Stimulated activated CD4-positive, alpha-beta T cell treated with anti-CD3 and anti-CD28 coated beads, TNF-alpha, amount 100 ng/mL, for 48 hours (primary cell): ENCODE results near the gene SCFD2.
"Not testable (repeated sequence)": the region's sequence is repeated elsewhere in the genome, so short reads cannot be mapped to it uniquely, and the experiment has no call there.

Experiments
- DNase-seq, 3 donors: peaks; one replicate each; pipeline ENCODE4 v3.0.0-alpha.2; 2020; ENCODE audit warnings: low read depth in 3 of 3

Gene SCFD2

GRCh38 chr4:53346392-53346791, 19.5 kb downstream of the SCFD2 start:
- DNase-seq: not testable (repeated sequence)

GRCh38 chr4:53340145-53340544, 25.7 kb downstream of the SCFD2 start:
- not testable (repeated sequence) for DNase-seq

- DNase-seq: not testable (repeated sequence)
Observed at GRCh38 chr4:53334916-53335315, 30.9 kb downstream of the SCFD2 start.

- no peak for DNase-seq
Observed at GRCh38 chr4:53326535-53326934, 39.3 kb downstream of the SCFD2 start.

- DNase-seq: no peak
Observed at GRCh38 chr4:53322696-53323095, 43.2 kb downstream of the SCFD2 start.

GRCh38 chr4:53321984-53322289, 43.9 kb downstream of the SCFD2 start:
- no peak for DNase-seq

GRCh38 chr4:53321151-53321983, 44.5 kb downstream of the SCFD2 start:
- no peak for DNase-seq

GRCh38 chr4:53315300-53315699, 50.6 kb downstream of the SCFD2 start:
- no peak for DNase-seq

GRCh38 chr4:53314252-53314651, 51.6 kb downstream of the SCFD2 start:
- DNase-seq: no peak

GRCh38 chr4:53313510-53313909, 52.4 kb downstream of the SCFD2 start:
- DNase-seq: no peak

- DNase-seq: no peak
Observed at GRCh38 chr4:53309321-53310040, 56.4 kb downstream of the SCFD2 start.

- DNase-seq: no peak
Observed at GRCh38 chr4:53307819-53308780, 57.8 kb downstream of the SCFD2 start.

- DNase-seq: no peak
Observed at GRCh38 chr4:53307210-53307609, 58.7 kb downstream of the SCFD2 start.

- DNase-seq: no peak
Observed at GRCh38 chr4:53306729-53307128, 59.1 kb downstream of the SCFD2 start.

GRCh38 chr4:53292209-53292608, 73.7 kb downstream of the SCFD2 start:
- not testable (repeated sequence) for DNase-seq

- DNase-seq: no peak
Observed at GRCh38 chr4:53281438-53281837, 84.4 kb downstream of the SCFD2 start.

- no peak for DNase-seq
Observed at GRCh38 chr4:53280846-53281245, 85.0 kb downstream of the SCFD2 start.

- no peak for DNase-seq
Observed at GRCh38 chr4:53274609-53275268, 91.1 kb downstream of the SCFD2 start.

GRCh38 chr4:53273726-53274125, 92.1 kb downstream of the SCFD2 start:
- no peak for DNase-seq

- no peak for DNase-seq
Observed at GRCh38 chr4:53267026-53267425, 98.8 kb downstream of the SCFD2 start.

GRCh38 chr4:53255986-53256385, 109.9 kb downstream of the SCFD2 start:
- DNase-seq: not testable (repeated sequence)

- no peak for DNase-seq
Observed at GRCh38 chr4:53240573-53240972, 125.3 kb downstream of the SCFD2 start.
